ENCODE data around the gene ZBTB40. TPM values are rescaled to one million over a fixed set of nuclear protein-coding genes. Genes with fewer than 3 reads are reported as not detected.

ZBTB40 gene
- total RNA-seq, 2 donors from 2014 or later, result 26.8 to 34.5 TPM

- no peak for ATAC-seq
- DNase-seq, result no peak
- Mint-ChIP-seq H3K4me3 (no peak overlapping the region), H3K27ac (no peak overlapping the region), H3K36me3 (ENCODE audit: low read depth) (peaks cover 10% of the 10 kb centered on the region), H3K27me3 (peaks cover 84% of the 10 kb centered on the region), H3K4me1 (peaks cover 10% of the 10 kb centered on the region)
- H3K9me3 ChIP-seq (ENCODE audit: control insufficient read depth, low read length, poor library complexity, severe bottlenecking), result no peaks in the 10 kb centered on the region
Observed at GRCh38 chr1:22556391-22557104, 104.9 kb downstream of the ZBTB40 start.

- H3K9me3 ChIP-seq (ENCODE audit: control insufficient read depth, low read length, poor library complexity, severe bottlenecking), result no peaks in the 10 kb centered on the region
- Mint-ChIP-seq H3K27ac (no peak overlapping the region), H3K4me1 (peaks cover 10% of the 10 kb centered on the region), H3K4me3 (no peak overlapping the region), H3K27me3 (peaks cover 89% of the 10 kb centered on the region), H3K36me3 (ENCODE audit: low read depth) (peaks cover 10% of the 10 kb centered on the region)
- ATAC-seq, result no peak
- no peak for DNase-seq
Observed at GRCh38 chr1:22557341-22557950, 105.8 kb downstream of the ZBTB40 start.

- peaks cover 62% of the 10 kb centered on the region for H3K27me3 Mint-ChIP-seq
- peaks cover 7% of the 10 kb centered on the region for H3K4me1 Mint-ChIP-seq
- H3K4me3 Mint-ChIP-seq, result peak within 1 kb of the TSS; percentile 1
Observed at GRCh38 chr1:22562584-22563583, 111.2 kb downstream of the ZBTB40 start, which contains the start of gene EPHA8. TSS of gene EPHA8 (plus strand) at chr1:22563489. CDS start at chr1:22563636, 147 bp downstream.

GRCh38 chr1:22563671-22564602, 112.3 kb downstream of the ZBTB40 start:
- Mint-ChIP-seq H3K27ac (no peak overlapping the region), H3K4me1 (peaks cover 7% of the 10 kb centered on the region), H3K4me3 (no peak overlapping the region), H3K27me3 (peaks cover 59% of the 10 kb centered on the region), H3K36me3 (ENCODE audit: low read depth) (peaks cover 4% of the 10 kb centered on the region)
- H3K9me3 ChIP-seq (ENCODE audit: control insufficient read depth, low read length, poor library complexity, severe bottlenecking), result no peaks in the 10 kb centered on the region
- ATAC-seq, result no peak
- no peak for DNase-seq

More at GRCh38 chr1:22562584-22563583, 111.2 kb downstream of the ZBTB40 start, which contains the start of gene EPHA8:
- Mint-ChIP-seq H3K36me3 (ENCODE audit: low read depth) (peaks cover 4% of the 10 kb centered on the region), H3K27ac (no peak within 1 kb of the TSS)
- no peak for DNase-seq
- no peak for ATAC-seq
- H3K9me3 ChIP-seq (ENCODE audit: control insufficient read depth, low read length, poor library complexity, severe bottlenecking), result no peaks in the 10 kb centered on the region

GRCh38 chr1:22566161-22566560, 114.5 kb downstream of the ZBTB40 start:
- no peak for DNase-seq
- H3K27me3 Mint-ChIP-seq, result peaks cover 44% of the 10 kb centered on the region
- peaks cover 4% of the 10 kb centered on the region for H3K36me3 Mint-ChIP-seq (ENCODE audit: low read depth)
- no peak for ATAC-seq
- peaks cover 7% of the 10 kb centered on the region for H3K4me1 Mint-ChIP-seq
- H3K9me3 ChIP-seq (ENCODE audit: control insufficient read depth, low read length, poor library complexity, severe bottlenecking), result no peaks in the 10 kb centered on the region
- H3K4me3 Mint-ChIP-seq, result no peak overlapping the region
- no peak overlapping the region for H3K27ac Mint-ChIP-seq

- no peak for ATAC-seq
- H3K9me3 ChIP-seq (ENCODE audit: control insufficient read depth, low read length, poor library complexity, severe bottlenecking), result no peaks in the 10 kb centered on the region
- Mint-ChIP-seq H3K27me3 (peaks cover 35% of the 10 kb centered on the region), H3K4me3 (no peak overlapping the region), H3K27ac (no peak overlapping the region), H3K36me3 (ENCODE audit: low read depth) (peaks cover 4% of the 10 kb centered on the region), H3K4me1 (peaks cover 7% of the 10 kb centered on the region)
- no peak for DNase-seq
Observed at GRCh38 chr1:22567197-22567596, 115.5 kb downstream of the ZBTB40 start.

GRCh38 chr1:22567994-22568393, 116.3 kb downstream of the ZBTB40 start:
- no peaks in the 10 kb centered on the region for H3K9me3 ChIP-seq (ENCODE audit: control insufficient read depth, low read length, poor library complexity, severe bottlenecking)
- no peak overlapping the region for H3K27ac Mint-ChIP-seq
- ATAC-seq (no peak), DNase-seq (no peak)
- no peak overlapping the region for H3K4me3 Mint-ChIP-seq
- peaks cover 3% of the 10 kb centered on the region for H3K4me1 Mint-ChIP-seq
- peaks cover 33% of the 10 kb centered on the region for H3K27me3 Mint-ChIP-seq
- H3K36me3 Mint-ChIP-seq (ENCODE audit: low read depth), result peaks cover 4% of the 10 kb centered on the region

GRCh38 chr1:22569269-22569668, 117.6 kb downstream of the ZBTB40 start:
- Mint-ChIP-seq H3K4me1 (no peaks in the 10 kb centered on the region), H3K27ac (no peak overlapping the region), H3K27me3 (peaks cover 31% of the 10 kb centered on the region)

GRCh38 chr1:22570140-22570909, 118.7 kb downstream of the ZBTB40 start:
- Mint-ChIP-seq H3K27ac (no peak overlapping the region), H3K4me1 (no peaks in the 10 kb centered on the region), H3K4me3 (no peak overlapping the region), H3K27me3 (peaks cover 27% of the 10 kb centered on the region), H3K36me3 (ENCODE audit: low read depth) (no peaks in the 10 kb centered on the region)
- no peak for ATAC-seq
- no peak for DNase-seq
- H3K9me3 ChIP-seq (ENCODE audit: control insufficient read depth, low read length, poor library complexity, severe bottlenecking), result no peaks in the 10 kb centered on the region

More at GRCh38 chr1:22569269-22569668, 117.6 kb downstream of the ZBTB40 start:
- H3K9me3 ChIP-seq (ENCODE audit: control insufficient read depth, low read length, poor library complexity, severe bottlenecking), result no peaks in the 10 kb centered on the region
- Mint-ChIP-seq H3K36me3 (ENCODE audit: low read depth) (peaks cover 4% of the 10 kb centered on the region), H3K4me3 (no peak overlapping the region)
- no peak for ATAC-seq
- DNase-seq, result no peak

GRCh38 chr1:22572818-22573217, 121.2 kb downstream of the ZBTB40 start:
- DNase-seq (no peak), ATAC-seq (no peak)
- Mint-ChIP-seq H3K4me1 (no peaks in the 10 kb centered on the region), H3K27ac (no peak overlapping the region), H3K36me3 (ENCODE audit: low read depth) (no peaks in the 10 kb centered on the region), H3K27me3 (peaks cover 27% of the 10 kb centered on the region), H3K4me3 (no peak overlapping the region)
- no peaks in the 10 kb centered on the region for H3K9me3 ChIP-seq (ENCODE audit: control insufficient read depth, low read length, poor library complexity, severe bottlenecking)

GRCh38 chr1:22573237-22573636, 121.6 kb downstream of the ZBTB40 start:
- DNase-seq, result no peak
- no peaks in the 10 kb centered on the region for H3K36me3 Mint-ChIP-seq (ENCODE audit: low read depth)
- H3K4me3 Mint-ChIP-seq, result no peak overlapping the region
- H3K27ac Mint-ChIP-seq, result no peak overlapping the region
- peaks cover 27% of the 10 kb centered on the region for H3K27me3 Mint-ChIP-seq
- no peaks in the 10 kb centered on the region for H3K9me3 ChIP-seq (ENCODE audit: control insufficient read depth, low read length, poor library complexity, severe bottlenecking)
- ATAC-seq, result no peak
- H3K4me1 Mint-ChIP-seq, result no peaks in the 10 kb centered on the region
